Pancreas (tissue), 10 donors: ENCODE measurements around the gene PGA4. TPM values are rescaled to one million over a fixed set of nuclear protein-coding genes. Genes with fewer than 3 reads are reported as not detected.
"Not testable (repeated sequence)": the region's sequence is repeated elsewhere in the genome, so short reads cannot be mapped to it uniquely, and the experiment has no call there.

Experiments
- ATAC-seq, 4 donors: fragments of 200-7000 bp; cut with Tn5 transposase; one replicate each; pipeline versions ENCODE4 v1.8.0 to v1.9.1; 2020; ENCODE audit warnings: mild to moderate bottlenecking in 4 of 4, moderate library complexity in 4 of 4
- DNase-seq, 6 donors: peaks; one replicate each; pipeline ENCODE4 v3.0.0-alpha.2; 2020
- FAIRE-seq: peaks from 2 replicates; lab custom pipeline; 2012; peaks lifted over from hg19 to GRCh38; lab: Jason Lieb, UNC
- H3K27ac ChIP-seq, 4 donors: fragments of 200-600 bp; sonication (generic); 1 replicate in 3 of 4; 2 replicates in 1 of 4; pipeline versions ENCODE4 v1.5.0 to v1.8.0; 2020
- H3K27me3 ChIP-seq, 4 donors: fragments of 200-600 bp; one replicate each; pipeline ENCODE4 v1.8.0; 2021
- H3K36me3 ChIP-seq, 3 donors: fragments of 200-600 bp; sonication (generic) in 1 of 3; one replicate each; pipeline versions ENCODE4 v1.5.0 to v1.8.0; 2020 to 2021
- H3K4me1 ChIP-seq, 3 donors: fragments of 200-600 bp; one replicate each; pipeline ENCODE4 v1.8.0; 2021
- H3K4me3 ChIP-seq, 4 donors: fragments of 200-600 bp; sonication (generic) in 2 of 4; one replicate each; pipeline versions ENCODE4 v1.5.0 to v1.8.0; 2020 to 2021
- H3K9me3 ChIP-seq, 4 donors: fragments of 200-600 bp; one replicate each; pipeline ENCODE4 v1.8.0; 2021
- WGBS, 2 donors: extraction: QIAGEN DNeasy Blood & Tissue Kit; methylation state at CpG; one replicate each; pipeline ENCODE4 v1.1.7; 2013; 5-methylcytosine and 5-hydroxymethylcytosine counted together
- intact Hi-C, 3 donors: fragments of 100-400 bp; cut with DNase I; formaldehyde crosslinking; loops; one replicate each; pipeline versions ENCODE4 v1.11.1 to v1.14.2; 2022
- polyA plus RNA-seq, 2 donors: library from polyadenylated mRNA; stranded (reverse); fragments of 200-250 nt; gene quantifications; one replicate each; pipeline ENCODE4 v1.2.3, GENCODE V29; 2013
- total RNA-seq, 6 donors: library from RNA; stranded (reverse); fragmentation: NEBNext Ultra II Directional in 4 of 6; extraction: Animal tissue kit (Norgen Biotek cat#: 25700) in 4 of 6; gene quantifications; one replicate each; pipeline versions ENCODE4 v1.2.1 to v1.2.4, GENCODE V29; 2021 to 2023
- donor health status: healthy with polysubstance abuse.
- donor health status: DM: no; HTN: no; CAD: no; lungs with moderate emphysema.
- donor health status: DM: no; HTN: no; CAD: no.
- donor health status: control.
- donor health status: control.
- donor health status: Bipolar disorder and iron deficiency.
- donor health status: DM: yes; HTN: yes; CAD: no.
- donor health status: DM: no; HTN: no; CAD: no.
- donor health status: DM: no; HTN: no; CAD: no.
- donor health status: DM: yes; HTN: yes; CAD: no.

The PGA4 gene
- total and polyA plus RNA-seq, 8 donors: 0.16 to 4.6 (median 2.2) TPM; not detected in 1

- H3K36me3 ChIP-seq, FAIRE-seq, DNase-seq, H3K9me3 ChIP-seq, H3K27ac ChIP-seq, intact Hi-C loops, H3K4me1 ChIP-seq, ATAC-seq, H3K4me3 ChIP-seq, H3K27me3 ChIP-seq: not testable (repeated sequence)
- WGBS, 2 donors: no CpG with 5 or more reads among the region's 15 CpGs
Observed at GRCh38 chr11:61231033-61231432, 8.9 kb downstream of the PGA4 start.

- H3K4me3 ChIP-seq, ATAC-seq, intact Hi-C loops, H3K9me3 ChIP-seq, H3K27me3 ChIP-seq, DNase-seq, H3K27ac ChIP-seq, H3K4me1 ChIP-seq, H3K36me3 ChIP-seq, FAIRE-seq: not testable (repeated sequence)
- no CpG with 5 or more reads among the region's 5 CpGs for WGBS, 2 donors
Observed at GRCh38 chr11:61231585-61231984, 9.4 kb downstream of the PGA4 start.

- H3K36me3 ChIP-seq, DNase-seq, FAIRE-seq, H3K4me1 ChIP-seq, H3K27ac ChIP-seq, intact Hi-C loops, ATAC-seq, H3K27me3 ChIP-seq, H3K9me3 ChIP-seq, H3K4me3 ChIP-seq: not testable (repeated sequence)
- no CpG with 5 or more reads among the region's 3 CpGs for WGBS, 2 donors
Observed at GRCh38 chr11:61232548-61233145, 10.5 kb downstream of the PGA4 start.

GRCh38 chr11:61237130-61237529, 15.0 kb downstream of the PGA4 start:
- H3K4me3 ChIP-seq, H3K4me1 ChIP-seq, DNase-seq, H3K27ac ChIP-seq, ATAC-seq, intact Hi-C loops, H3K36me3 ChIP-seq, FAIRE-seq, H3K27me3 ChIP-seq, H3K9me3 ChIP-seq: not testable (repeated sequence)
- WGBS, 2 donors: no CpG with 5 or more reads among the region's 4 CpGs

GRCh38 chr11:61240288-61240687, 18.1 kb downstream of the PGA4 start:
- H3K27me3 ChIP-seq, H3K27ac ChIP-seq, H3K4me3 ChIP-seq, H3K36me3 ChIP-seq, H3K4me1 ChIP-seq, H3K9me3 ChIP-seq, DNase-seq, ATAC-seq, FAIRE-seq, intact Hi-C loops: not testable (repeated sequence)
- WGBS, 2 donors: 77 to 79% methylated on average over 7 of the region's 8 CpGs

- FAIRE-seq, intact Hi-C loops, H3K9me3 ChIP-seq, H3K4me3 ChIP-seq, H3K27me3 ChIP-seq, H3K36me3 ChIP-seq, H3K4me1 ChIP-seq, DNase-seq, ATAC-seq, H3K27ac ChIP-seq: not testable (repeated sequence)
- WGBS, 2 donors: no CpG with 5 or more reads among the region's 8 CpGs
Observed at GRCh38 chr11:61240875-61241274, 18.7 kb downstream of the PGA4 start, which contains the start of gene PGA5. PGA5 (plus strand) TSS chr11:61241175; CDS start chr11:61241227, 52 bp downstream.

GRCh38 chr11:61241526-61241925, 19.4 kb downstream of the PGA4 start:
- H3K9me3 ChIP-seq, H3K4me3 ChIP-seq, intact Hi-C loops, H3K36me3 ChIP-seq, FAIRE-seq, DNase-seq, H3K27ac ChIP-seq, H3K27me3 ChIP-seq, H3K4me1 ChIP-seq: not testable (repeated sequence)
- ATAC-seq: peak in 2 of 4 donors; percentile 34 to 63
- no CpG with 5 or more reads among the region's 5 CpGs for WGBS, 2 donors

- H3K9me3 ChIP-seq, DNase-seq, H3K27me3 ChIP-seq, H3K4me3 ChIP-seq, H3K4me1 ChIP-seq, H3K36me3 ChIP-seq, intact Hi-C loops, ATAC-seq, FAIRE-seq, H3K27ac ChIP-seq: not testable (repeated sequence)
- no CpG with 5 or more reads among the region's 10 CpGs for WGBS, 2 donors
Observed at GRCh38 chr11:61245284-61245964, 23.3 kb downstream of the PGA4 start.

GRCh38 chr11:61248071-61248470, 25.9 kb downstream of the PGA4 start:
- intact Hi-C loops, H3K4me1 ChIP-seq, DNase-seq, FAIRE-seq, H3K4me3 ChIP-seq, ATAC-seq, H3K9me3 ChIP-seq, H3K27me3 ChIP-seq, H3K27ac ChIP-seq, H3K36me3 ChIP-seq: not testable (repeated sequence)
- WGBS, 2 donors: 69 to 74% methylated on average over 9 of the region's 9 CpGs

- WGBS, 2 donors: 75 to 78% methylated on average over 8 of the region's 8 CpGs
- DNase-seq, H3K4me3 ChIP-seq, H3K9me3 ChIP-seq, intact Hi-C loops, H3K27me3 ChIP-seq, FAIRE-seq, H3K4me1 ChIP-seq, ATAC-seq, H3K27ac ChIP-seq, H3K36me3 ChIP-seq: not testable (repeated sequence)
Observed at GRCh38 chr11:61249201-61249600, 27.1 kb downstream of the PGA4 start.

GRCh38 chr11:61250796-61251765, 28.9 kb downstream of the PGA4 start:
- H3K27me3 ChIP-seq, H3K4me1 ChIP-seq, H3K36me3 ChIP-seq, H3K4me3 ChIP-seq, H3K9me3 ChIP-seq, FAIRE-seq, H3K27ac ChIP-seq, DNase-seq: not testable (repeated sequence)
- whole genome bisulfite sequencing, 2 donors: 64 to 70% methylated on average over 20 of the region's 20 CpGs
- peak in 1 of 4 donors; percentile 28 for ATAC-seq
- intact Hi-C loops: loop anchor here in 2 of 3 donors (10.0 kb wide), 1 partner anchor 134 kb away; no protein-coding TSS in a partner anchor
